KOPT-K1 (cell line): Measurements from ENCODE around the gene TIMM50.
A peak's percentile ranks its signal among the peaks of the same experiment; 100 is the strongest.
"Not testable (repeated sequence)": the region's sequence is repeated elsewhere in the genome, so short reads cannot be mapped to it uniquely, and the experiment has no call there.

Source experiments
- H3K27ac ChIP-seq: fragments of 200-600 bp; sonication (generic); 2 replicates; pipeline ENCODE4 v1.5.1; 2016; ENCODE audit warnings: antibody characterized with exemption, mild to moderate bottlenecking, low read depth, low read length; ENCODE audit not compliant: poor library complexity, severe bottlenecking
- H3K36me3 ChIP-seq: fragments of 200-600 bp; sonication (generic); 2 replicates; pipeline ENCODE4 v1.5.1; 2017; ENCODE audit warnings: antibody characterized with exemption, mild to moderate bottlenecking, low read length, moderate library complexity; ENCODE audit not compliant: insufficient read depth
- H3K9me3 ChIP-seq: fragments of 200-600 bp; sonication (generic); 2 replicates; pipeline ENCODE4 v1.5.1; 2017; ENCODE audit warnings: antibody characterized with exemption, low read length, mild to moderate bottlenecking; ENCODE audit not compliant: insufficient read depth, poor library complexity, severe bottlenecking

TIMM50 gene

GRCh38 chr19:39451257-39451656 is 29.4 kb upstream of the TIMM50 start:
- peaks cover 70% of the 10 kb centered on the region for H3K36me3 ChIP-seq
- H3K9me3 ChIP-seq, H3K27ac ChIP-seq: not testable (repeated sequence)

- peaks cover 91% of the 10 kb centered on the region for H3K36me3 ChIP-seq
- H3K9me3 ChIP-seq: no peaks in the 10 kb centered on the region
- no peak overlapping the region for H3K27ac ChIP-seq
Measured at GRCh38 chr19:39463403-39463802, 17.2 kb upstream of the TIMM50 start.

- H3K27ac ChIP-seq: no peak overlapping the region
- H3K9me3 ChIP-seq: no peaks in the 10 kb centered on the region
- peaks cover 91% of the 10 kb centered on the region for H3K36me3 ChIP-seq
Measured at GRCh38 chr19:39465956-39466747, 14.5 kb upstream of the TIMM50 start.

- Histone ChIP-seq H3K36me3 (peaks cover 95% of the 10 kb centered on the region), H3K9me3 (no peaks in the 10 kb centered on the region), H3K27ac (no peak overlapping the region)
Measured at GRCh38 chr19:39467941-39468340, 12.7 kb upstream of the TIMM50 start.

- Histone ChIP-seq H3K36me3 (peaks cover 95% of the 10 kb centered on the region), H3K9me3 (no peaks in the 10 kb centered on the region), H3K27ac (no peak overlapping the region)
Measured at GRCh38 chr19:39469036-39469435, 11.6 kb upstream of the TIMM50 start.

GRCh38 chr19:39469567-39469966 is 11.1 kb upstream of the TIMM50 start:
- Histone ChIP-seq H3K27ac (no peak overlapping the region), H3K9me3 (no peaks in the 10 kb centered on the region), H3K36me3 (peaks cover 96% of the 10 kb centered on the region)

GRCh38 chr19:39470724-39471339 is 9.8 kb upstream of the TIMM50 start:
- Histone ChIP-seq H3K36me3 (peaks cover 96% of the 10 kb centered on the region), H3K27ac (no peak overlapping the region), H3K9me3 (no peaks in the 10 kb centered on the region)

- no peak overlapping the region for H3K27ac ChIP-seq
- peaks cover 97% of the 10 kb centered on the region for H3K36me3 ChIP-seq
- H3K9me3 ChIP-seq: no peaks in the 10 kb centered on the region
Measured at GRCh38 chr19:39471756-39472536, 8.7 kb upstream of the TIMM50 start.

GRCh38 chr19:39472746-39473442 is 7.7 kb upstream of the TIMM50 start:
- peaks cover 91% of the 10 kb centered on the region for H3K36me3 ChIP-seq
- no peaks in the 10 kb centered on the region for H3K9me3 ChIP-seq
- H3K27ac ChIP-seq: no peak overlapping the region

- H3K27ac ChIP-seq: no peak overlapping the region
- H3K36me3 ChIP-seq: peaks cover 85% of the 10 kb centered on the region
- no peaks in the 10 kb centered on the region for H3K9me3 ChIP-seq
Measured at GRCh38 chr19:39473443-39473960, 7.1 kb upstream of the TIMM50 start.

- Histone ChIP-seq H3K27ac (no peak overlapping the region), H3K36me3 (peaks cover 78% of the 10 kb centered on the region), H3K9me3 (no peaks in the 10 kb centered on the region)
Measured at GRCh38 chr19:39474139-39474620, 6.5 kb upstream of the TIMM50 start.

- Histone ChIP-seq H3K36me3 (peaks cover 63% of the 10 kb centered on the region), H3K27ac (no peak overlapping the region), H3K9me3 (no peaks in the 10 kb centered on the region)
Measured at GRCh38 chr19:39475748-39476147, 4.9 kb upstream of the TIMM50 start.

GRCh38 chr19:39479319-39479801 is 1.3 kb upstream of the TIMM50 start:
- H3K36me3 ChIP-seq: peaks cover 45% of the 10 kb centered on the region
- H3K9me3 ChIP-seq, H3K27ac ChIP-seq: not testable (repeated sequence)

- peaks cover 45% of the 10 kb centered on the region for H3K36me3 ChIP-seq
- H3K27ac ChIP-seq: peak overlapping the region; percentile 80
- H3K9me3 ChIP-seq: no peaks in the 10 kb centered on the region
Measured at GRCh38 chr19:39479916-39480315, 722 bp upstream of the TIMM50 start.
